ENCODE results near the gene GCA. TPM values are rescaled to one million over a fixed set of nuclear protein-coding genes. Genes with fewer than 3 reads are reported as not detected.

The GCA gene
- total RNA-seq: 17.9 TPM

GRCh38 chr2:162343824-162344616, at the start of gene GCA:
Gene GCA, plus strand, starts transcription at chr2:162344132. Its CDS starts 117 bp downstream, at chr2:162344249.
- peak; percentile 54 for FAIRE-seq

DNA sequence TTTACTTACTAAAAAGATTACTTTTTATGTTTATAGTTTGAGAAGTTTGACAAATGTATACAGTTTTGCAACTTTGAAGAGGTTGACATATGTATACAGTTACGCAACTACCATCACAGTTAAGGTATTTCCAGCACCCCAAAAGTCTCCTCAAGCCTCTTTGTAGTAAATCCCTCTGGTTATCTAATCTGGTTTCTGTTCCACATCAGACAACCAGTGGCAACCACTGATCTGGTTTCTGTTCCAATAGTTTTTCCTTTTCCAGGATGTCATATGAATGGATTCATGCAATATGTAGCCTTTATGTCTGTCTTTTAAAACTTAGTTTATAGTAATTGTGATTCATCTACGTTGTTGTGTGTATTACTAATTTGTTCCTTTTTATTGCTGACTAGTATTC, 48.9 kb upstream of the GCA start:
- DNase-seq (ENCODE audit: low spot score in 2 of 2) (no peak), FAIRE-seq (no peak)

More at GRCh38 chr2:162343824-162344616, at the start of gene GCA:
- DNase-seq (ENCODE audit: low spot score in 2 of 2): peak; percentile 82 to 87

GRCh38 chr2:162297925-162298552, 45.9 kb upstream of the GCA start:
- FAIRE-seq (peak; percentile 99), DNase-seq (ENCODE audit: low spot score in 2 of 2) (no peak)

DNA sequence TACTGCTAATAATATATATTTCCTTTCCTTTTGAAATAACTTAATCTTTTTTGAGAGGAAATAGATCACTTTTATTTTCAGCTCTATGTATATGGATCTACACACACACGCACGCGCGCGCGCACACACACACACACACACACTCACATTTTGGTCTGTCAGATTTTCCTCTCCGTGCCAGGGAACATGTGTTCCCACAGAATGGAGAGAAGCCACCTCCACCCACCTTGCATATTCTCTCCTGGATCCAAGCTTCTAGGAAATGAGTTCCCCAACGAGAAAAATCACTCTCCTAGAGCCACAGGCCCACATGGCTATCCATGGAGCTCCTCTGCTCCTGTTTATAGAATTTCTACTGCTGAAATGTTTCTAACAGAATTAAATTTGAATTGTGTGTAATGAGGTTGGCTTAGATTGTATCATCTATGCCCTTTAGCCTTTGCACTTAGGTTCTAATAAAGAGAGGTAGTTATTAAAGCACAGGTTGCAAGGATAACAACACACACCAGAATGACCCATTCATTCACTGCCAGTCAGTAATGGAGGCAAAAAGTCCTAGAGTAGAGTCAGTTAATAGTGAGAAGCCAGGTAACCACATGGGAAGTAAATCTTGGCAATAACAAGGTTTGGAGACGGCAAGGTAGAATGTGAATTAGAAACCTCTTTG, 45.1 kb upstream of the GCA start:
- DNase-seq (ENCODE audit: low spot score in 2 of 2): no peak
- no peak for FAIRE-seq

DNA sequence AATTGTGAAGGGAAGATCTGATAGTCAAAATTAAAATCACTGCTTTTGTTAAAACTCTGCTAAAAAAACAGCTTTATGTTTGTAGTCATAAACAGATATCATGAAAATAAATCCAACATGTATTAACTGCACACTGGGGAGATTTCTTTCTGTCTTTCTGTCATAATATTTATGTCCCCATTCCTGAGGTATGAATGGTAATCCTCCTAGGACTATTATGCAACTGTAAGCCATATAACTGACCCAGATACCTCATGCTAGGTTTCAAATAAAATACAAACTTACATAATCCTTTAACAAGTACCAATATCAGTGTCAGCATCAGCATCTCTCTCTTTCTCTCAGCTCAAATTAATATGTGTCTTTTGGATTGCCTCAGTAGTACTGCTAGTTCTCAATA, 43.7 kb upstream of the GCA start:
- no peak for DNase-seq (ENCODE audit: low spot score in 2 of 2)
- no peak for FAIRE-seq

- no peak for DNase-seq (ENCODE audit: low spot score in 2 of 2)
- peak; percentile 47 for FAIRE-seq
Observed at GRCh38 chr2:162301151-162301804, 42.7 kb upstream of the GCA start.

DNA sequence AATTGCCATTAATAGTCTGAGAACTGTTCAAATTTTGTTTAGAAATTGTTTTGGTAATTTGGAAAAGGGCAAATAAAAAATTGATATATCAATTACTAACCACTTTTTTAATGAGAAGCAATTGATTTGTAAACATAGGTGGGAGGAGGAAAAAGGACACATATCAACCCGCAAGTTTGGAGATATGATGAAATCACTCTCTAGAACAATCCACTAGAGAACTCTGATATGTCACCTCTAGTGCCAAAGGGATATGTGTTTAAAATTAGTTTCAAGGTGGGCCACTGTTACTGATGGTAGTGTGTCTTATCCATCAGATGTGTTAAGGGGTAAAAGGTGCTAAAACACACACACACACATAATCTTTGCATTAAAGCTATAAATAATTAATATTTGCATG, 42.1 kb upstream of the GCA start:
- DNase-seq (ENCODE audit: low spot score in 2 of 2) (no peak), FAIRE-seq (no peak)

- DNase-seq (ENCODE audit: low spot score in 2 of 2) (no peak), FAIRE-seq (no peak)
Observed at GRCh38 chr2:162305901-162306300, 38.0 kb upstream of the GCA start.

DNA sequence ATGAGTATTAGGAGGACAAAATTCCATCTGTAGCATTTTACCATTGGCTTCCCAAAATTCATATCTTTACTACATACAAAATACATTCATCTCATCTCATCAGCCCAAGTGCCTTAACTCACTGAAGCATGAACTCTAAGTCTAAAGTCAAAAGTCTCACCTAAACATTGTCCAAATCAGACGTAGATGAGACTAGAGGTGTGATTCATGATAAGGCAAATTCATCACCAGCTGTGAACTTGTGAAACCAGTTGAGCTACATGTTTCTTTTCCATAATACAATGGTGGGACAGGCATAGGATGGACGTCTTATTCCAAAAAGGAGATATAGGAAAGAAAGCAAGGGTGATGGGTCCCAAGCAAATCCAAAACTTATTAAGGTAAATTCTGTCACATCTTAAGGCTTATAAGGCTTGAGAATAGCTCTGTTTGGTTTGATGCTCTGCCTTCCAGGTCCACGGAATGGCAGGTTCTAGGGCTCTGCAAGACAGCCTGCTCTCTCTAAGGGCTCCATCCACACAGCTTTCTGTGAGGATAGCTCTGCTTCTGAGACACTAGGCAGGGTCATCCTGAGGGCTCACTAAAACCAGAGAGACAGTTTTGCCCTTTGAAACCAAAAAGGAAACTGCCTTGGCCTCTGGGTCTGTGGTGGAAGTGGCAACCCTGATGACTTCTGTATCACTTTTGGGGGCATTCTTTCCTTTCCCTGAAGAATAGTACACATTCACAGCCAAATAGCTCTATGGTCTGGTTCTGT, 35.0 kb upstream of the GCA start:
- DNase-seq (ENCODE audit: low spot score in 2 of 2): no peak
- FAIRE-seq: no peak

DNA sequence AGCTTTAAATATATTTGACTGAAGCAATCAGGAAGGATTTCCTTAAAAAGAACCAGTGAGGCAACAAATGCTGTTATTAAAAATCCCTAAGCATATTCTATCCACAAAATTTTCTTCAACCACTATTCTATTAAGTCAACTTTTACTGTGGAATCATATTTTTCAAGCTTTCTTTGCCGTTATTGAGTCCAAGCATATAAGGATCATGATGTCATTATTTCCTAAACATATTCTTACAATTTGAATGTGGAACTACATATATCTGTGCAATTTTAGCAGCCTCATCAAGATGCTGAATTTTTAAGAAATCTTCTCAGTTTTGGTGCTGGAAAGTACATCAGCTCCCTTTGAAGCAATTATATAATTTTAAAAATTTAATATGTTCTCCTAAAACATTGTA, 31.1 kb upstream of the GCA start:
- no peak for FAIRE-seq
- no peak for DNase-seq (ENCODE audit: low spot score in 2 of 2)

- no peak for FAIRE-seq
Observed at GRCh38 chr2:162315938-162316337, 28.0 kb upstream of the GCA start.

GRCh38 chr2:162316590-162316989, 27.3 kb upstream of the GCA start:
- FAIRE-seq (no peak), DNase-seq (ENCODE audit: low spot score in 2 of 2) (no peak)

More at GRCh38 chr2:162315938-162316337, 28.0 kb upstream of the GCA start:
- peak in 1 of 2 donors; percentile 17 for DNase-seq (ENCODE audit: low spot score in 2 of 2)

DNA sequence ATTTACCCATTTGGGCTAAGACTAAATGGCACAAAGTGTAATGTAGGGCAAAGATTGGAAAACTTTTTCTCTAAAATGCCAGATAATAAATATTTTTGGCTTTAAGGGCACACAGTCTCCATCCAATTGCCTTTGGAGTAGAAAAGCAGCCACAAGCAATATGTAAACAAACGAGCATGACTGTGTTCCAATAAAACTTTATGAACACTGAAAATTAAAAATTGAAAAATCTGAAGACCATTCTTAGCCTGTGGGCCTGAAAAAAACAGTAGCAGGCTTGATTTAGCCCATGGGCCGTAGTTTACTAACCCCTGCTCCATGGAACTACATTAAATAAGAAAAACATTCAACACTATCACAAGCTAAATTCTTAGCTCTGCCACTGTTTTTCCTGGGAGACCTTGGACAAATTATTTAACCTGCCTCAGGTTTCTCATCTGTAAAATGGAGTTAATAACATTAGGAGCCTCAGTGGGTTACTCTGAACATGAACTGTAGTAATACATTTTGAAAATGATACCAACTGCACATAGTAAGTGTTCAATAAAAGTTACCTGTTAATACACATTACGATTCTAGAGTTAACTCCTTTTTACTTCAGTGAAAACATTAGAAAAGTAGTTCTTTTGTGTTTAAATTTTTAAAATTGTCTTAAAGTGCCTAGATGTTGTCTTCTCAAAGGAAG, 26.7 kb upstream of the GCA start:
- FAIRE-seq (no peak), DNase-seq (ENCODE audit: low spot score in 2 of 2) (no peak)

DNA sequence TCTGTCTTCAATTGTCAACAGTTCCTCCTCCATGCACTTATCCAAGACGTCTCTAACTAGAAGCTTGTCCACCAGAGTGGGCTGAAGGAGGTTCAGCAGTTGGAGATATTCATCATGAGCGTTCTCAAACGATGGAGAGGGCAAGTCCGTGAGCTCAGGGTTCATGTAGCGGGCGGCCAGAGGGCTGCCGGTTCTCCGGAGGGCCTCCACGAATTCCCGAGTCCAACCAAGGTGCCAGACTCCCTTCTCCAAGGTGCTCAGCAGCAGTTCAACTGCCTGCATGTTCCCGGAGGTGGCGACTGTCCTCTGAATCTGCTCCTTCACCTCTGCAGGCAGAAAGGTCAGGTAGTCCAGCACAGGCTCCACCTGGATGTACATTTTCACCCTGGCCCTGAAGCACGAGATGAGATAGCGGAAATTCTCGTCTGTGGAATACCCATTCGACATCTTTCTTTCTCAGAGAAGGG, 26.0 kb upstream of the GCA start:
- FAIRE-seq: no peak
- peak in 1 of 2 donors; percentile 20 for DNase-seq (ENCODE audit: low spot score in 2 of 2)

- FAIRE-seq: no peak
- DNase-seq (ENCODE audit: low spot score in 2 of 2): peak; percentile 81
Observed at GRCh38 chr2:162318328-162319180, 25.4 kb upstream of the GCA start, which contains the start of gene IFIH1. Gene IFIH1, minus strand, starts transcription at chr2:162318684. Its CDS starts 377 bp downstream, at chr2:162318307.

DNA sequence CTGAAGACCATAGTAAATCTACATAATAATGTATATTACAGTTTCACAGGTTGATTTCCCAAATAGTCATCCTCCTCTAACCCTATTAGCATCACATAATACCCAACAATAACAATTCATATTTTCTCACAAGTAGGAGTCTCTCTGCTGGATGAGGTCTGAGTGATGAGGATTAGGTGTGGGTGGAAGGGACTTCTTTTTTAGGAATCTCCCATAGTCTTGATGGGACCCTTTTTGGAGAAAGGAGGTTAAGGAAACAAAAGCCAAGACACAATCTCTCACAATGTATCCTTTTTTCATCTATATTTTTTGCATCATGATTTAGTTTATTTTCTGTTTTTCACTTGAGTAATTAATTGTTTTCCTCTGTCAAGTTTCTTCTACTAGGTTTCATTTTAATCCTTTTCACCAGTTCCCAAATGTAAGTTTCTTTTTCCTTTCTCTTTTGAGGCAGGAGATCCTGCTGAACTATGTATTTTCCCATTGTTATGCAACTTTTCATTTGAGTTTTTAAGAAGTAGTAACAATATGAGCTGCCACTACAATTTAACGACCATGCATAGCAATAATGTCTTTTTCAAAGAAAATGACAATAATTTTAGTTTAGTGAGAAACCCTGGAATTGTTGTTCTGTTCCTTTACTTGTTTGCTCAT, 22.9 kb upstream of the GCA start:
- DNase-seq (ENCODE audit: low spot score in 2 of 2) (no peak), FAIRE-seq (no peak)

DNA sequence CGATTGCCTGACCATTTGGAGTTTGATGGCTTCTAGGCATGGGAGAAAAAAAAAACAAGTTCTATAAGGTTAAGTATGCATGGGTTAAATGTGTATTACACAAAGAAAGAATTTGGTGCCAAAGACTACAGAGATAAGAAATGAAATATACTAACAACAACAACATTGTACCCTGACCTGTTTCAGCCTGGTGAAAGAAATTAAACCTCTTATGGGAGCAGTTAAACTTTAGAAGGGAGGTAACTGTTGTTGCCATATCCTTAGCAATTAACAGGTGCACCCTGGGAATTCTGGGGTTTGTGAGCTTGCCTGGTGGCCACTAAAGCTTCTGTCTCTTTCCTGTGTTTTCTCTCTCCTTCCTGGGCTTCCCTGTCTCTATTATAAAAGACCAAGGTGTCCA, 19.0 kb upstream of the GCA start:
- DNase-seq (ENCODE audit: low spot score in 2 of 2) (no peak), FAIRE-seq (no peak)

Measured in frontal cortex (tissue), 4 donors.